H1 (cell line): ENCODE measurements around the gene SLC12A7.

Experiments used
- BCL11A ChIP-seq, 2 experiments: IDR thresholded peaks; one replicate each; pipeline ENCODE4 v1.6.1; 2011; ENCODE audit warnings: low read depth in 2 of 2, low read length in 2 of 2, mild to moderate bottlenecking in 2 of 2
- CBX8 ChIP-seq: fragments of 300-800, 300-1000 bp; sonication (generic); IDR thresholded peaks from 2 replicates; pipeline ENCODE4 v1.7.1; 2016; ENCODE audit warnings: low read depth, low read length, borderline replicate concordance
- CREB1 ChIP-seq: IDR thresholded peaks from 2 replicates; pipeline ENCODE4 v1.6.1; 2012; ENCODE audit warnings: inconsistent platforms
- EGR1 ChIP-seq: IDR thresholded peaks from 2 replicates; pipeline ENCODE4 v1.6.1; 2011; ENCODE audit warnings: low read depth, low read length, borderline replicate concordance
- EZH2 ChIP-seq: fragments of 200-600 bp; sonication (generic); IDR thresholded peaks from 2 replicates; pipeline ENCODE4 v1.7.1; 2012; ENCODE audit warnings: low read depth, mild to moderate bottlenecking, moderate library complexity, low read length, inconsistent platforms; ENCODE audit not compliant: severe bottlenecking
- FOSL1 ChIP-seq: IDR thresholded peaks from 2 replicates; pipeline ENCODE4 v1.6.1; 2011; ENCODE audit warnings: mild to moderate bottlenecking, low read depth, low read length, moderate library complexity; ENCODE audit not compliant: insufficient read depth
- HDAC6 ChIP-seq: IDR thresholded peaks from one replicate; pipeline ENCODE4 v1.7.1; 2012; ENCODE audit warnings: low read depth, mild to moderate bottlenecking, inconsistent platforms, low read length, moderate library complexity
- KDM1A ChIP-seq: fragments of 200-600, 300-600 bp; sonication (generic); IDR thresholded peaks from 2 replicates; pipeline ENCODE4 v1.7.1; 2016; ENCODE audit warnings: mild to moderate bottlenecking, low read length, borderline replicate concordance
- POLR2A ChIP-seq, 2 experiments: IDR thresholded peaks; 1 replicate in 1 of 2; 2 replicates in 1 of 2; pipeline ENCODE4 v1.6.1; 2011; ENCODE audit warnings: low read depth in 2 of 2, low read length in 2 of 2, mild to moderate bottlenecking in 2 of 2; ENCODE audit errors: control extremely low read depth in 1 of 2
- POLR2AphosphoS5 ChIP-seq: IDR thresholded peaks from 2 replicates; pipeline ENCODE4 v1.6.1; 2011; ENCODE audit warnings: low read depth, low read length
- SP1 ChIP-seq: IDR thresholded peaks from 2 replicates; pipeline ENCODE4 v1.6.1; 2011; ENCODE audit warnings: low read depth, low read length
- SRF ChIP-seq: IDR thresholded peaks from 2 replicates; pipeline ENCODE4 v1.6.1; 2011; ENCODE audit warnings: mild to moderate bottlenecking, low read depth, low read length, moderate library complexity
- ZNF274 ChIP-seq: IDR thresholded peaks from 2 replicates; pipeline ENCODE4 v1.7.0; 2012; ENCODE audit warnings: low read length, borderline replicate concordance; ENCODE audit errors: extremely low read depth
- TF ChIP-seq, protein P1 (sequence below), 3 experiments: IDR thresholded peaks; 1 replicate in 2 of 3; 2 replicates in 1 of 3; pipeline versions ENCODE4 v1.5.1 to v1.6.1; 2011; ENCODE audit warnings: low read length in 3 of 3, mild to moderate bottlenecking in 3 of 3, inconsistent platforms in 2 of 3, low read depth in 1 of 3, moderate library complexity in 1 of 3; ENCODE audit not compliant: insufficient read depth in 1 of 3; ENCODE audit errors: control extremely low read depth in 1 of 3

DNA sequence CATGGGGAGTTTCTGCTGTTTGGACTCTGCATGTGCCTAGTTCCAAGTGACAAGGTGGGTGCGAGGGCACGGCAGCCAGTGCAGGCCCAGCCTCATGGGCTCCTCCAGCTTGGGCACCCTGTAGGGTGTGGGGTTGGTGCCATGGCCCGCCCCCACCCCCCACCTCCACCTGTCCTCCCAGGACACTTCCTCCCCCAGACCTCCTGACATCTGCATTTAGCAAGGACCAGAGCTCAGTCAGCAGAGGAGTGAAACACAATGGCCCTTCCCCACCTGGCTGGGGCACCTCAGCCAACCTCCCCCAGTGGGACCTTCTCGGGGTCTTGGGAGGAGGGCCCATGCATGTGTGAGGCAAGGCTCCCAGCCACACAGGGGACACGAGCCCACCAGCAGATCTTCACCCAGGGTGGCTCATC lies 105.2 kb downstream of the SLC12A7 start:
- TF ChIP-seq POLR2A (IDR thresholded peaks at IDR 0.05; ENCODE audit: control extremely low read depth in 1 of 2, low read depth in 2 of 2, low read length in 2 of 2) (no peak), HDAC6 (no peak), FOSL1 (no peak), ZNF274 (no peak), EGR1 (no peak), POLR2AphosphoS5 (no peak), BCL11A (IDR thresholded peaks at IDR 0.05; ENCODE audit: low read depth in 2 of 2, low read length in 2 of 2) (no peak), KDM1A (no peak), CREB1 (no peak), CBX8 (no peak), EZH2 (no peak), SRF (no peak), SP1 (no peak)
- TF ChIP-seq, protein P1, sequence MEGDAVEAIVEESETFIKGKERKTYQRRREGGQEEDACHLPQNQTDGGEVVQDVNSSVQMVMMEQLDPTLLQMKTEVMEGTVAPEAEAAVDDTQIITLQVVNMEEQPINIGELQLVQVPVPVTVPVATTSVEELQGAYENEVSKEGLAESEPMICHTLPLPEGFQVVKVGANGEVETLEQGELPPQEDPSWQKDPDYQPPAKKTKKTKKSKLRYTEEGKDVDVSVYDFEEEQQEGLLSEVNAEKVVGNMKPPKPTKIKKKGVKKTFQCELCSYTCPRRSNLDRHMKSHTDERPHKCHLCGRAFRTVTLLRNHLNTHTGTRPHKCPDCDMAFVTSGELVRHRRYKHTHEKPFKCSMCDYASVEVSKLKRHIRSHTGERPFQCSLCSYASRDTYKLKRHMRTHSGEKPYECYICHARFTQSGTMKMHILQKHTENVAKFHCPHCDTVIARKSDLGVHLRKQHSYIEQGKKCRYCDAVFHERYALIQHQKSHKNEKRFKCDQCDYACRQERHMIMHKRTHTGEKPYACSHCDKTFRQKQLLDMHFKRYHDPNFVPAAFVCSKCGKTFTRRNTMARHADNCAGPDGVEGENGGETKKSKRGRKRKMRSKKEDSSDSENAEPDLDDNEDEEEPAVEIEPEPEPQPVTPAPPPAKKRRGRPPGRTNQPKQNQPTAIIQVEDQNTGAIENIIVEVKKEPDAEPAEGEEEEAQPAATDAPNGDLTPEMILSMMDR (IDR thresholded peaks at IDR 0.05; ENCODE audit: control extremely low read depth in 1 of 3, insufficient read depth in 1 of 3, low read depth in 1 of 3, low read length in 3 of 3), result no peak
